NCI-H2171 treated with DMSO at 0.1 percent for 48 hours (cell line): ENCODE results near the gene CAPZB.
"Not testable (repeated sequence)": the region's sequence is repeated elsewhere in the genome, so short reads cannot be mapped to it uniquely, and the experiment has no call there.

Source experiments
- DNase-seq: peaks from one replicate; lab custom pipeline; 2025; lab: John Stamatoyannopoulos, UW

CAPZB gene

DNA sequence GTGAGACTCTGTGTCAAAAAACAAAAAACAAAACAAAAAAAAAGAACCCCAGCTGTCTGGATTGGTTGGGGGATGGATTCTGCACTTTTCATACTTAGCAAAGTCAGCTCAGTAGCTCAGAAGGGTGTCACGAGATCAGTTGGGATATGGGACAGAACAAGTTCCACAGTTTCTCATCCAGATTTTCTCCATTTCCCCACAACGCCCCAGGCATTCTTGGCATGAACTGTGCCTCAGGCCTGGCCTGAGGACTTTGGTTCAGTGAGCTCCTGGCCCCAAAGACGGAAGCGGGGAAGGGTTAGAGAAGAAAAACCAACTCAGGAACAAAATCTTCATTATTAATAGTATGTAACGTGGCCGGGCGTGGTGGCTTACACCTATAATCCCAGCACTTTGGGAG is 175.3 kb downstream of the CAPZB start:
- no peak for DNase-seq

DNA sequence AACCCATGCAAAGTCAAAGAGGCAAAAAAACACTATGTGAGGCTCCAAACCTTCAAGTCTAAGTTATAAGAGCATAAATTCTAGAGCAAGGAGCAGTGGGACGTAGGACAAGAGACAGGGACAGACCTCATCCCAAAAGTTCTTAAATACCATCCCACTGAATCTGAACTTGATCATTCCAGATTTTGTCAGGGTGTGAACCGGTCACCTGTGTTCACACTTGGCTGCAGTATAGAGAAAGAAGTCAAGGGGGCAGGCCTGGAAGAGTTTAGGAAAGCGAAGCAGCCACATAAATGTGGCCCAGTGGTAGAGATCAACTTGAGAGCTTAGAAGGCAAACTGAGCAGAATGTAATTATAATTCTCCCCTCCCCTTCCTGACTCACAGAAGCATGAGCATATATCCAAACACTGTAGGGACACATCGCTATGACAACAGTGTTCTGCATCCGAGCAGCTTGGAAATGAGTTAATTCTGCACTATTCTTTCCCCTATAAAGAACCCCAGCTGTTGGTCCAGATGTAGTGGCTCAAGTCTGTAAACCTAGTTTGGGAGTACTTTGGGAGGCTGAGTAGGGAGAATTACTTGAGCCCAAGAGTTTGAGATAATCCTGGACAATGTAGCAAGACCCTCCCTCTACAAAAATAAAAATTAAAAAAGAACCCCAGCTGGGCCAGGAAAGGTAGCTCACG is 176.1 kb downstream of the CAPZB start:
- no peak for DNase-seq

- no peak for DNase-seq
These were observed 176.8 kb downstream of the CAPZB start for GRCh38 chr1:19308509-19308907.

DNA sequence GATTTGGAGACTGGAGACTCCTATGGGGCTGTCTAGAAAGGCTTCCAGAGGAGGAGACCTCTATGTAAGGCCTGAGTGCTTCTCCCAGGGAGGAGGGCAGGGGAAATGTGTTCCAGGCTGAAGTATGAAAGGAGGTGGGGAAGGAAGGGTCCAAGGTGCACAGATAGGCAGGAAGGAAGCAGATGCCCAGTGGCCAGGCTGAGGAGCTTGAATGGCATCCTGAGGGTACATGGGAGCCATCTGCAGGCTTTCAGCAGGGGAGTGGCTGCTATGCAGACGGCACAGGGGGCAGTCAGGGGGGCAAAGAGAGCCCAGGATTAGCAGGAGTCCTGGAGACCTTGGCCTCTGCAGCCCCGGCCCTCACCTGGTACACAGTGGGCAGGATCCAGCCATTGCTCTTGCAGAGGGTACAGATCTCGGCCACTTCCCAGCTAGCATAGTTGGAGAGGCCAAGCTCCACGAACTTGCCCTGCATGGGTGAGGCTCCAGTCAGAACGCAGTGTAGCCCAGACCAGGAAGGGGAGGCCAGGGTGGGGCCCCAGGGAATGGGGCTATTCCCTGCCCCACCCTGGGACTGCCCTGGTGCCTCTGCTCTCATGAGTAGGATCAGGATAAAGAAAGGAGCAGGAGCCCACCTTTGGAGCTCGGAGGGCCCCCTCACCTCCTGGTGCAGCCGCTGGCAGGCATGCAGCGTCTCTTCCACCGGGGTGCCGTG is 177.4 kb downstream of the CAPZB start:
- DNase-seq: no peak

- no peak for DNase-seq
These were observed 178.4 kb downstream of the CAPZB start for GRCh38 chr1:19306941-19307340.

GRCh38 chr1:19305880-19306279 is 179.5 kb downstream of the CAPZB start:
- DNase-seq: no peak

DNA sequence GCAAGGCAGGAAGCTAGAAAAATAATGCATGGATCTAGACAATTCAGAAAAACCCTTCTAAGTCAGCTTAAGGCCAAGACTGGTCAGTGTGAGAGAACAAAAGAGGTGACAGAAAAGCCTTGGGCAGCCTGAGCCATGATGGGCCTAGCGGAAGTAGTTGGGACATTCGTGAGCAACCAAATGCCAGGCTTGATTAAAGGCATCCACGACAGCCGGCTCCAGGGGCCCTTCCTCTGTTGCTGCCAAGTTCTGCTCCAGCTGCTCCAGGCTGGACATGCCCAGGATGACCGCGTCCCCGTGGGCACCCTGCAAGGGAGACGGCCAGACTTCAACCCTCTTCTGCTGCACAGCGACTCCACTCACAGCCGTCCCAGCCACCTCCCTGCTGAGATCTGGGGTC is 181.3 kb downstream of the CAPZB start:
- not testable (repeated sequence) for DNase-seq

DNA sequence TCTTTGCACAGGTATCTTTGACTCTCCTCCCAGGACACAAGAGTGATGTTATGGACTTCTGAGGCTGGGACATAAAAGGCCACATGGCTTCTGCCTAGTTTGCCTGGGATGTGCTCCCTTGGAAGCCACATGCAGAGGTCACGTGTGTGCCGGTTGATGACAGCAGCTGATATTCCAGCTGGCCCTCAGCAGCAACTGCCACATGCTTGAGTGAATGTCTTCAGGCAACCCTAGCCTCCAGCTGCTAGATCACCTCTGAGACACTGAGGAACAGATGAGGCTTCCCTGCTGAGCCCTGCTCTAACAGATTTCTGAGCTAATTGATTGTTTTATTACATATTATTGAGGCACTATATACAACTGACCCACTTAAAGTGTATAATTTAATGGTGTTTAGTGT is 185.1 kb downstream of the CAPZB start:
- DNase-seq: peak; percentile 96

GRCh38 chr1:19294638-19295037 is 190.7 kb downstream of the CAPZB start:
- no peak for DNase-seq

DNA sequence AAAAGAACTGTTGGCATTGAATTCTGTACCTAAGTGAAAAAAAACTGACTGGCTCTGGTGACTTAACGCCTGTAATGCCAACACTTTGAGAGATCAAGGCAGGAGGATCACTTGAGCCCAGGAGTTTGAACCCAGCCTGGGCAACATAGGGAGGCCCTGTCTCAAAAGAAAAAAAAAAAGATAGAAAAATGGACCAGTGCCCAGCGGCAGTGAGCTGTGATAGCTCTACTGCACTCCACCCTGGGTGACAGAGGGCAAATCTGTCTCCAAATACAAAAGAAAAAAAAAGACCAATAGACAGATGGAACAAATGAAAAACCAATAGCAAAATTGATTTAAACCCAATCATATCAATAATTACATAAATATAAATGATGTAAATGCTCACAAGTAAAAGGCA is 196.1 kb downstream of the CAPZB start:
- no peak for DNase-seq
